HepG2 (cell line): ENCODE data around the gene PPP4C. TPM values are rescaled to one million over a fixed set of nuclear protein-coding genes. Genes with fewer than 3 reads are reported as not detected.

Experiments used
- ARHGAP35 ChIP-seq: sonication (generic); formaldehyde crosslinking; IDR thresholded peaks from 2 replicates; pipeline ENCODE4 v1.9.0; 2022; ENCODE audit warnings: mild to moderate bottlenecking, inconsistent platforms, moderate library complexity, missing genetic modification reagents, borderline replicate concordance
- ATF5 ChIP-seq: sonication (generic); formaldehyde crosslinking; IDR thresholded peaks from 2 replicates; pipeline ENCODE4 v1.4.0; 2020; ENCODE audit warnings: mild to moderate bottlenecking, low read depth, missing genetic modification reagents
- CBFB ChIP-seq: sonication (generic); formaldehyde crosslinking; IDR thresholded peaks from 2 replicates; pipeline ENCODE4 v1.4.0; 2020; ENCODE audit warnings: missing genetic modification reagents
- HNF4G ChIP-seq, 2 experiments: sonication (generic) in 1 of 2; formaldehyde crosslinking in 1 of 2; IDR thresholded peaks; 2 replicates each; pipeline versions ENCODE4 v1.4.0 to v1.6.1; 2011 to 2020; ENCODE audit warnings: borderline replicate concordance in 2 of 2, low read depth in 2 of 2, mild to moderate bottlenecking in 2 of 2, low read length in 1 of 2, missing genetic modification reagents in 1 of 2, moderate library complexity in 1 of 2
- ISL2 ChIP-seq: sonication (generic); formaldehyde crosslinking; IDR thresholded peaks from 2 replicates; pipeline ENCODE4 v1.5.0; 2020; ENCODE audit warnings: missing genetic modification reagents
- SYNCRIP ChIP-seq: fragments of 200-400 bp; formaldehyde crosslinking; IDR thresholded peaks from 2 replicates; pipeline ENCODE4 v1.6.1; 2018; ENCODE audit warnings: mild to moderate bottlenecking, low read depth, low read length; ENCODE audit not compliant: insufficient read depth
- TIGD3 ChIP-seq: sonication (generic); formaldehyde crosslinking; IDR thresholded peaks from 2 replicates; pipeline ENCODE4 v1.5.1; 2020; ENCODE audit warnings: mild to moderate bottlenecking, missing genetic modification reagents, borderline replicate concordance
- ZBTB34 ChIP-seq: sonication (generic); formaldehyde crosslinking; IDR thresholded peaks from 2 replicates; pipeline ENCODE4 v1.8.0; 2022; ENCODE audit warnings: mild to moderate bottlenecking, missing genetic modification reagents
- ZBTB39 ChIP-seq: sonication (generic); formaldehyde crosslinking; IDR thresholded peaks from 2 replicates; pipeline ENCODE4 v1.5.0; 2020; ENCODE audit warnings: missing genetic modification reagents
- ZNF350 ChIP-seq: sonication (generic); formaldehyde crosslinking; IDR thresholded peaks from 2 replicates; pipeline ENCODE4 v1.4.0; 2020; ENCODE audit warnings: mild to moderate bottlenecking, low read depth, missing genetic modification reagents, borderline replicate concordance
- ZNF850 ChIP-seq: sonication (generic); formaldehyde crosslinking; conservative IDR thresholded peaks from 2 replicates; pipeline ENCODE4 v1.9.0; 2021; ENCODE audit warnings: mild to moderate bottlenecking, missing genetic modification reagents
- ZNF878 ChIP-seq: sonication (generic); formaldehyde crosslinking; IDR thresholded peaks from 2 replicates; pipeline ENCODE4 v1.8.1; 2023; ENCODE audit warnings: mild to moderate bottlenecking, missing genetic modification reagents, moderate library complexity
- ZSCAN25 ChIP-seq: sonication (generic); formaldehyde crosslinking; IDR thresholded peaks from 2 replicates; pipeline ENCODE4 v1.8.0; 2022; ENCODE audit warnings: mild to moderate bottlenecking, missing genetic modification reagents
- ZSCAN9 ChIP-seq: IDR thresholded peaks from 2 replicates; pipeline ENCODE4 v1.6.1; 2016; ENCODE audit warnings: borderline replicate concordance
- polyA plus RNA-seq, 8 experiments: library from polyadenylated mRNA; depleted of rRNA in 3 of 8; stranded (reverse) in 7 of 8; unstranded in 1 of 8; fragments of >200 nt; fragmentation: Illumina TruSeq in 4 of 8; extraction: Trizol in 4 of 8; gene quantifications; 2 replicates each; pipeline versions ENCODE4 v1.2.1 to v1.2.3, GENCODE V29; 2011 to 2016; ENCODE audit warnings: low read depth in 4 of 8, missing spikeins in 1 of 8, mixed read lengths in 1 of 8; ENCODE audit not compliant: insufficient read depth in 1 of 8
- total RNA-seq, 5 experiments: library from RNA; depleted of rRNA; stranded (reverse); fragments of >200 nt; fragmentation: Illumina TruSeq; extraction: Trizol; gene quantifications; 2 replicates each; pipeline ENCODE4 v1.2.3, GENCODE V29; 2016; ENCODE audit warnings: low read depth in 1 of 5
- TF ChIP-seq, protein P1 (sequence below): sonication (generic); formaldehyde crosslinking; IDR thresholded peaks from 2 replicates; pipeline ENCODE4 v1.5.1; 2020; ENCODE audit warnings: missing genetic modification reagents, mild to moderate bottlenecking, borderline replicate concordance
- TF ChIP-seq, protein P2 (sequence below): sonication (generic); formaldehyde crosslinking; IDR thresholded peaks from 2 replicates; pipeline ENCODE4 v1.4.0; 2020; ENCODE audit warnings: missing genetic modification reagents, mild to moderate bottlenecking, borderline replicate concordance
- TF ChIP-seq, protein P3 (sequence below): sonication (generic); formaldehyde crosslinking; IDR thresholded peaks from 2 replicates; pipeline ENCODE4 v1.5.0; 2020; ENCODE audit warnings: missing genetic modification reagents

Gene PPP4C
- total and polyA plus RNA-seq, 2 of the 13 experiments (the other 11 are each of a cell fraction or from before 2014, with no cell fraction given), result 176 to 220 TPM

DNA sequence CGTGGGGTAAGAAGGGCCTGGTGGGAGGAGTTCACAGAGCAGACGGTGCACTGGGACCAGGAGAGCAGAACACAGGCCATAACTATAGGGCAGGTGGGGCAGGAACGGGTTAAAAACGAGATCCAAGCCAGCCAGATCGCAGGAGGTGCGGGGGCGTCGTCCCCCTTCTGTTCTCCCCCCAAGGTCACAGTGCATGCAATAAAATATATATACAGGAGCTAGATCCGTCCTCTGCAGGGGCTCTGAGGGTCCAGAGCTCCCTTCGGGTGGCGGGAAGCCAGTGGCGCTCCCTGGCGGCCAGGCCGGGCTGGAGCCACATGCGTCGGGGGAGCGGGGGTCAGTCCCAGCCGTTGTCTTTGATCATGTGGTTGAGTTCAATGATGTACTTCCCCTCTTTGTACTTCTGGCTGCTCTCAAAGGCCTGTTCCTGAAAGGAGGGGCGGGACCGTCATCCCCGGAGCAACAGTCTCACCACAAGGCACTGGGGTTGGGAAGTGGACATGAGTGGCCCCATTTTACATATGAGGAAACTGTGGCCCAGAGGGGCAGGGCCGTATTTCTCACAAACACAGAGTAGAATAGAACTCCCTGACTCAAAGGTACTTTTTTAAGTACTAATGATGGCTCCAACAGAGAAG, 16.7 kb downstream of the PPP4C start (continued):
- TF ChIP-seq ZNF850 (CRISPR knock-in tag) (no peak), ATF5 (CRISPR knock-in tag) (no peak), SYNCRIP (no peak), ISL2 (CRISPR knock-in tag) (peak; percentile 52; the same call in 1 of the 2 replicates), TIGD3 (no peak), HNF4G (IDR thresholded peaks at IDR 0.05; ENCODE audit: borderline replicate concordance, low read depth, low read length) (peak; percentile 58; the same call in 1 of the 2 replicates), HNF4G (CRISPR knock-in tag; IDR thresholded peaks at IDR 0.05; ENCODE audit: borderline replicate concordance, low read depth) (0 out of 2 replicates have a peak, but pooled peaks have one; percentile 42), ZBTB39 (CRISPR knock-in tag) (0 out of 2 replicates have a peak, but pooled peaks have one; percentile 3), ARHGAP35 (peak; percentile 25; the same call in 1 of the 2 replicates), ZNF878 (CRISPR knock-in tag) (no peak), CBFB (CRISPR knock-in tag) (peak; percentile 73), ZSCAN9 (CRISPR knock-in tag) (0 out of 2 replicates have a peak, but pooled peaks have one; percentile 49), ZBTB34 (CRISPR knock-in tag) (no peak), ZNF350 (CRISPR knock-in tag) (peak; percentile 83), ZSCAN25 (peak; percentile 61; the same call in 1 of the 2 replicates)
- TF ChIP-seq, protein P1, sequence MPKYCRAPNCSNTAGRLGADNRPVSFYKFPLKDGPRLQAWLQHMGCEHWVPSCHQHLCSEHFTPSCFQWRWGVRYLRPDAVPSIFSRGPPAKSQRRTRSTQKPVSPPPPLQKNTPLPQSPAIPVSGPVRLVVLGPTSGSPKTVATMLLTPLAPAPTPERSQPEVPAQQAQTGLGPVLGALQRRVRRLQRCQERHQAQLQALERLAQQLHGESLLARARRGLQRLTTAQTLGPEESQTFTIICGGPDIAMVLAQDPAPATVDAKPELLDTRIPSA (CRISPR knock-in tag), result no peak
- TF ChIP-seq, protein P2, sequence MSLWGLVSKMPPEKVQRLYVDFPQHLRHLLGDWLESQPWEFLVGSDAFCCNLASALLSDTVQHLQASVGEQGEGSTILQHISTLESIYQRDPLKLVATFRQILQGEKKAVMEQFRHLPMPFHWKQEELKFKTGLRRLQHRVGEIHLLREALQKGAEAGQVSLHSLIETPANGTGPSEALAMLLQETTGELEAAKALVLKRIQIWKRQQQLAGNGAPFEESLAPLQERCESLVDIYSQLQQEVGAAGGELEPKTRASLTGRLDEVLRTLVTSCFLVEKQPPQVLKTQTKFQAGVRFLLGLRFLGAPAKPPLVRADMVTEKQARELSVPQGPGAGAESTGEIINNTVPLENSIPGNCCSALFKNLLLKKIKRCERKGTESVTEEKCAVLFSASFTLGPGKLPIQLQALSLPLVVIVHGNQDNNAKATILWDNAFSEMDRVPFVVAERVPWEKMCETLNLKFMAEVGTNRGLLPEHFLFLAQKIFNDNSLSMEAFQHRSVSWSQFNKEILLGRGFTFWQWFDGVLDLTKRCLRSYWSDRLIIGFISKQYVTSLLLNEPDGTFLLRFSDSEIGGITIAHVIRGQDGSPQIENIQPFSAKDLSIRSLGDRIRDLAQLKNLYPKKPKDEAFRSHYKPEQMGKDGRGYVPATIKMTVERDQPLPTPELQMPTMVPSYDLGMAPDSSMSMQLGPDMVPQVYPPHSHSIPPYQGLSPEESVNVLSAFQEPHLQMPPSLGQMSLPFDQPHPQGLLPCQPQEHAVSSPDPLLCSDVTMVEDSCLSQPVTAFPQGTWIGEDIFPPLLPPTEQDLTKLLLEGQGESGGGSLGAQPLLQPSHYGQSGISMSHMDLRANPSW (CRISPR knock-in tag), result no peak
- TF ChIP-seq, protein P3, sequence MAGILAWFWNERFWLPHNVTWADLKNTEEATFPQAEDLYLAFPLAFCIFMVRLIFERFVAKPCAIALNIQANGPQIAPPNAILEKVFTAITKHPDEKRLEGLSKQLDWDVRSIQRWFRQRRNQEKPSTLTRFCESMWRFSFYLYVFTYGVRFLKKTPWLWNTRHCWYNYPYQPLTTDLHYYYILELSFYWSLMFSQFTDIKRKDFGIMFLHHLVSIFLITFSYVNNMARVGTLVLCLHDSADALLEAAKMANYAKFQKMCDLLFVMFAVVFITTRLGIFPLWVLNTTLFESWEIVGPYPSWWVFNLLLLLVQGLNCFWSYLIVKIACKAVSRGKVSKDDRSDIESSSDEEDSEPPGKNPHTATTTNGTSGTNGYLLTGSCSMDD (CRISPR knock-in tag), result no peak
